OCI-LY1 (cell line): ENCODE measurements around the gene TM4SF18.

Experiments used
- CTCF ChIP-seq: fragments of 200-600 bp; sonication (generic), shearing (Covaris generic); IDR thresholded peaks from 2 replicates; pipeline ENCODE4 v1.5.1; 2017; ENCODE audit warnings: mild to moderate bottlenecking, antibody characterized with exemption, low read length, moderate library complexity, mixed read lengths
- EZH2 ChIP-seq: fragments of 200-600 bp; sonication (generic), shearing (Covaris generic); IDR thresholded peaks from 2 replicates; pipeline ENCODE4 v1.8.0; 2017; ENCODE audit warnings: borderline replicate concordance, mixed run types, mild to moderate bottlenecking, antibody characterized with exemption, low read length, moderate library complexity, mixed read lengths

- TF ChIP-seq CTCF (no peak), EZH2 (no peak)
Measured at GRCh38 chr3:149325581-149325980, 7.9 kb downstream of the TM4SF18 start.
